Stimulated activated CD4-positive, alpha-beta T cell treated with anti-CD3 and anti-CD28 coated beads, Interleukin-15, amount 100 ng/mL, for 1 hour (primary cell): ENCODE measurements around the gene LARP6.
"Not testable (repeated sequence)": the region's sequence is repeated elsewhere in the genome, so short reads cannot be mapped to it uniquely, and the experiment has no call there.

Experiments used
- DNase-seq, 2 donors: peaks; one replicate each; pipeline ENCODE4 v3.0.0-alpha.2; 2020; ENCODE audit warnings: low read depth in 1 of 2, low spot score in 1 of 2

The LARP6 gene

GRCh38 chr15:70853973-70854665 lies at the start of gene LARP6:
Gene LARP6, minus strand, starts transcription at chr15:70854157. Its CDS starts 69 bp downstream, at chr15:70854088.
- DNase-seq: peak in 1 of 2 donors; percentile 30

GRCh38 chr15:70902107-70902506 lies 48.1 kb upstream of the LARP6 start:
- no peak for DNase-seq

- DNase-seq: no peak
These were observed 39.1 kb upstream of the LARP6 start for GRCh38 chr15:70892912-70893560.

GRCh38 chr15:70892002-70892911 lies 38.3 kb upstream of the LARP6 start, which contains the start of the genes LRRC49 and THAP10:
Gene LRRC49, plus strand, starts transcription at chr15:70892826. Its CDS starts 69 bp downstream, at chr15:70892895.
Gene THAP10, minus strand, starts transcription at chr15:70892433. Its CDS starts 161 bp downstream, at chr15:70892272.
- no peak for DNase-seq

GRCh38 chr15:70882361-70882760 lies 28.4 kb upstream of the LARP6 start:
- DNase-seq: no peak

- DNase-seq: no peak
These were observed 26.8 kb upstream of the LARP6 start for GRCh38 chr15:70880781-70881180.

GRCh38 chr15:70879401-70879800 lies 25.4 kb upstream of the LARP6 start:
- DNase-seq: no peak

GRCh38 chr15:70876683-70877082 lies 22.7 kb upstream of the LARP6 start:
- DNase-seq: no peak

- no peak for DNase-seq
These were observed 22.1 kb upstream of the LARP6 start for GRCh38 chr15:70876011-70876410.

- no peak for DNase-seq
These were observed 21.2 kb upstream of the LARP6 start for GRCh38 chr15:70875001-70875782.

GRCh38 chr15:70873232-70874054 lies 19.5 kb upstream of the LARP6 start:
- DNase-seq: no peak

GRCh38 chr15:70871490-70871889 lies 17.5 kb upstream of the LARP6 start:
- not testable (repeated sequence) for DNase-seq

- no peak for DNase-seq
These were observed 16.1 kb upstream of the LARP6 start for GRCh38 chr15:70870051-70870450.

- DNase-seq: no peak
These were observed 15.4 kb upstream of the LARP6 start for GRCh38 chr15:70869346-70869745.

- no peak for DNase-seq
These were observed 14.0 kb upstream of the LARP6 start for GRCh38 chr15:70867911-70868467.

GRCh38 chr15:70866982-70867641 lies 13.2 kb upstream of the LARP6 start:
- no peak for DNase-seq

GRCh38 chr15:70863450-70864218 lies 9.7 kb upstream of the LARP6 start:
- DNase-seq: no peak

GRCh38 chr15:70859998-70860397 lies 6.0 kb upstream of the LARP6 start:
- DNase-seq: no peak
